ENCODE results near the gene LHFPL3.

The LHFPL3 gene

GRCh38 chr7:104901240-104901619 lies 572.8 kb downstream of the LHFPL3 start:
- no peaks in the 10 kb centered on the region for H3K9me3 ChIP-seq (ENCODE audit: control extremely low read depth in 1 of 5, control insufficient read depth in 4 of 5, insufficient read depth in 2 of 5, low read depth in 1 of 5, low read length in 4 of 5)
- H3K4me1 ChIP-seq (ENCODE audit: control extremely low read depth in 1 of 4, control insufficient read depth in 4 of 4, insufficient read depth in 4 of 4, low read length in 3 of 4) = peaks cover 6 to 16% (median 10%) of the 10 kb centered on the region in 4 experiments
- peaks cover 0 to 2% (median 0%) of the 10 kb centered on the region in 5 experiments for H3K27me3 ChIP-seq (replicated peaks in 2 of 5; ENCODE audit: control insufficient read depth in 4 of 5, insufficient read depth in 5 of 5, low read length in 4 of 5)
- CTCF ChIA-PET = interaction anchor here (1.0 to 1.6 kb wide), 2 partner anchors 17 kb away, joined by 4 to 6 read pairs; no protein-coding TSS in a partner anchor
- POLR2A ChIA-PET = no interaction called here
- H3K36me3 ChIP-seq (ENCODE audit: control insufficient read depth in 4 of 4, insufficient read depth in 4 of 4, low read length in 3 of 4) = no peaks in the 10 kb centered on the region
- H3K27ac ChIP-seq (ENCODE audit: insufficient read depth in 1 of 2, low read depth in 1 of 2, low read length in 2 of 2, poor library complexity in 1 of 2, severe bottlenecking in 2 of 2) = no peak overlapping the region
- H3K4me3 ChIP-seq (ENCODE audit: control insufficient read depth in 1 of 7, extremely low read depth in 1 of 7, insufficient read depth in 4 of 7, low read depth in 2 of 7, low read length in 6 of 7) = no peak overlapping the region
- WGBS (ENCODE audit: insufficient coverage) = 100% methylated on average over 2 of the region's 3 CpGs
- no peak for DNase-seq

GRCh38 chr7:104902183-104902582 lies 573.8 kb downstream of the LHFPL3 start:
- 100% methylated on average over 5 of the region's 6 CpGs for WGBS (ENCODE audit: insufficient coverage)
- no peak overlapping the region for H3K27ac ChIP-seq (ENCODE audit: insufficient read depth in 1 of 2, low read depth in 1 of 2, low read length in 2 of 2, poor library complexity in 1 of 2, severe bottlenecking in 2 of 2)
- H3K4me1 ChIP-seq (ENCODE audit: control extremely low read depth in 1 of 4, control insufficient read depth in 4 of 4, insufficient read depth in 4 of 4, low read length in 3 of 4) = peaks cover 2 to 7% (median 4%) of the 10 kb centered on the region in 4 experiments
- peaks cover 0 to 2% (median 0%) of the 10 kb centered on the region in 5 experiments for H3K27me3 ChIP-seq (replicated peaks in 2 of 5; ENCODE audit: control insufficient read depth in 4 of 5, insufficient read depth in 5 of 5, low read length in 4 of 5)
- H3K9me3 ChIP-seq (ENCODE audit: control extremely low read depth in 1 of 5, control insufficient read depth in 4 of 5, insufficient read depth in 2 of 5, low read depth in 1 of 5, low read length in 4 of 5) = no peaks in the 10 kb centered on the region
- ChIA-PET CTCF (interaction anchor here (0.8 to 1.6 kb wide), 2 partner anchors 19 to 45 kb away, joined by 3 to 8 read pairs; no protein-coding TSS in a partner anchor), POLR2A (no interaction called here)
- no peak overlapping the region for H3K4me3 ChIP-seq (ENCODE audit: control insufficient read depth in 1 of 7, extremely low read depth in 1 of 7, insufficient read depth in 4 of 7, low read depth in 2 of 7, low read length in 6 of 7)
- DNase-seq = no peak
- H3K36me3 ChIP-seq (ENCODE audit: control insufficient read depth in 4 of 4, insufficient read depth in 4 of 4, low read length in 3 of 4) = no peaks in the 10 kb centered on the region

GRCh38 chr7:104903044-104903443 lies 574.6 kb downstream of the LHFPL3 start:
- Histone ChIP-seq H3K27ac (ENCODE audit: insufficient read depth in 1 of 2, low read depth in 1 of 2, low read length in 2 of 2, poor library complexity in 1 of 2, severe bottlenecking in 2 of 2) (no peak overlapping the region), H3K36me3 (ENCODE audit: control insufficient read depth in 4 of 4, insufficient read depth in 4 of 4, low read length in 3 of 4) (no peaks in the 10 kb centered on the region), H3K27me3 (replicated peaks in 2 of 5; ENCODE audit: control insufficient read depth in 4 of 5, insufficient read depth in 5 of 5, low read length in 4 of 5) (peaks cover 0 to 2% (median 0%) of the 10 kb centered on the region in 5 experiments), H3K9me3 (ENCODE audit: control extremely low read depth in 1 of 5, control insufficient read depth in 4 of 5, insufficient read depth in 2 of 5, low read depth in 1 of 5, low read length in 4 of 5) (no peaks in the 10 kb centered on the region), H3K4me3 (ENCODE audit: control insufficient read depth in 1 of 7, extremely low read depth in 1 of 7, insufficient read depth in 4 of 7, low read depth in 2 of 7, low read length in 6 of 7) (no peak overlapping the region), H3K4me1 (ENCODE audit: control extremely low read depth in 1 of 4, control insufficient read depth in 4 of 4, insufficient read depth in 4 of 4, low read length in 3 of 4) (peaks cover 0 to 3% (median 0%) of the 10 kb centered on the region in 4 experiments)
- DNase-seq = no peak
- ChIA-PET CTCF (interaction anchor here (1.6 kb wide), 1 partner anchor 20 kb away, joined by 8 read pairs; no protein-coding TSS in a partner anchor), POLR2A (no interaction called here)
- 100% methylated on average over 2 of the region's 2 CpGs for WGBS (ENCODE audit: insufficient coverage)

- Histone ChIP-seq H3K9me3 (ENCODE audit: control extremely low read depth in 1 of 5, control insufficient read depth in 4 of 5, insufficient read depth in 2 of 5, low read depth in 1 of 5, low read length in 4 of 5) (no peaks in the 10 kb centered on the region), H3K27me3 (replicated peaks in 2 of 5; ENCODE audit: control insufficient read depth in 4 of 5, insufficient read depth in 5 of 5, low read length in 4 of 5) (peaks cover 0 to 2% (median 0%) of the 10 kb centered on the region in 5 experiments), H3K4me3 (ENCODE audit: control insufficient read depth in 1 of 7, extremely low read depth in 1 of 7, insufficient read depth in 4 of 7, low read depth in 2 of 7, low read length in 6 of 7) (no peak overlapping the region), H3K27ac (ENCODE audit: insufficient read depth in 1 of 2, low read depth in 1 of 2, low read length in 2 of 2, poor library complexity in 1 of 2, severe bottlenecking in 2 of 2) (no peak overlapping the region), H3K36me3 (ENCODE audit: control insufficient read depth in 4 of 4, insufficient read depth in 4 of 4, low read length in 3 of 4) (no peaks in the 10 kb centered on the region), H3K4me1 (ENCODE audit: control extremely low read depth in 1 of 4, control insufficient read depth in 4 of 4, insufficient read depth in 4 of 4, low read length in 3 of 4) (peaks cover 0 to 3% (median 0%) of the 10 kb centered on the region in 4 experiments)
- ChIA-PET POLR2A (no interaction called here), CTCF (no interaction called here)
- DNase-seq = no peak
- no CpG with 5 or more reads among the region's 4 CpGs for WGBS (ENCODE audit: insufficient coverage)
Measured at GRCh38 chr7:104903846-104904245, 575.4 kb downstream of the LHFPL3 start.

GRCh38 chr7:104906032-104906431 lies 577.6 kb downstream of the LHFPL3 start:
- 95% methylated on average over 6 of the region's 7 CpGs for WGBS (ENCODE audit: insufficient coverage)
- POLR2A ChIA-PET = no interaction called here
- peaks cover 0 to 2% (median 0%) of the 10 kb centered on the region in 5 experiments for H3K27me3 ChIP-seq (replicated peaks in 2 of 5; ENCODE audit: control insufficient read depth in 4 of 5, insufficient read depth in 5 of 5, low read length in 4 of 5)
- no peak overlapping the region for H3K4me3 ChIP-seq (ENCODE audit: control insufficient read depth in 1 of 7, extremely low read depth in 1 of 7, insufficient read depth in 4 of 7, low read depth in 2 of 7, low read length in 6 of 7)
- H3K27ac ChIP-seq (ENCODE audit: insufficient read depth in 1 of 2, low read depth in 1 of 2, low read length in 2 of 2, poor library complexity in 1 of 2, severe bottlenecking in 2 of 2) = no peak overlapping the region
- no peak for DNase-seq
- CTCF ChIA-PET = interaction anchor here (0.6 to 5.5 kb wide), 4 partner anchors 13 to 563 kb away, joined by 3 to 54 read pairs (median 8); no protein-coding TSS in a partner anchor
- no peaks in the 10 kb centered on the region for H3K9me3 ChIP-seq (ENCODE audit: control extremely low read depth in 1 of 5, control insufficient read depth in 4 of 5, insufficient read depth in 2 of 5, low read depth in 1 of 5, low read length in 4 of 5)
- H3K36me3 ChIP-seq (ENCODE audit: control insufficient read depth in 4 of 4, insufficient read depth in 4 of 4, low read length in 3 of 4) = no peaks in the 10 kb centered on the region
- H3K4me1 ChIP-seq (ENCODE audit: control extremely low read depth in 1 of 4, control insufficient read depth in 4 of 4, insufficient read depth in 4 of 4, low read length in 3 of 4) = no peaks in the 10 kb centered on the region

GRCh38 chr7:104906556-104906955 lies 578.2 kb downstream of the LHFPL3 start:
- WGBS (ENCODE audit: insufficient coverage) = 95% methylated on average over 2 of the region's 4 CpGs
- H3K36me3 ChIP-seq (ENCODE audit: control insufficient read depth in 4 of 4, insufficient read depth in 4 of 4, low read length in 3 of 4) = no peaks in the 10 kb centered on the region
- no peaks in the 10 kb centered on the region for H3K9me3 ChIP-seq (ENCODE audit: control extremely low read depth in 1 of 5, control insufficient read depth in 4 of 5, insufficient read depth in 2 of 5, low read depth in 1 of 5, low read length in 4 of 5)
- peaks cover 0 to 2% (median 0%) of the 10 kb centered on the region in 5 experiments for H3K27me3 ChIP-seq (replicated peaks in 2 of 5; ENCODE audit: control insufficient read depth in 4 of 5, insufficient read depth in 5 of 5, low read length in 4 of 5)
- CTCF ChIA-PET = interaction anchor here (0.6 to 5.5 kb wide), 4 partner anchors 13 to 563 kb away, joined by 3 to 54 read pairs (median 8); no protein-coding TSS in a partner anchor
- no peak for DNase-seq
- no peaks in the 10 kb centered on the region for H3K4me1 ChIP-seq (ENCODE audit: control extremely low read depth in 1 of 4, control insufficient read depth in 4 of 4, insufficient read depth in 4 of 4, low read length in 3 of 4)
- no peak overlapping the region for H3K27ac ChIP-seq (ENCODE audit: insufficient read depth in 1 of 2, low read depth in 1 of 2, low read length in 2 of 2, poor library complexity in 1 of 2, severe bottlenecking in 2 of 2)
- no peak overlapping the region for H3K4me3 ChIP-seq (ENCODE audit: control insufficient read depth in 1 of 7, extremely low read depth in 1 of 7, insufficient read depth in 4 of 7, low read depth in 2 of 7, low read length in 6 of 7)
- POLR2A ChIA-PET = no interaction called here

- ChIA-PET CTCF (interaction anchor here (1.0 to 5.5 kb wide), 4 partner anchors 11 to 265 kb away, joined by 3 to 54 read pairs (median 10); no protein-coding TSS in a partner anchor), POLR2A (no interaction called here)
- DNase-seq = no peak
- Histone ChIP-seq H3K9me3 (ENCODE audit: control extremely low read depth in 1 of 5, control insufficient read depth in 4 of 5, insufficient read depth in 2 of 5, low read depth in 1 of 5, low read length in 4 of 5) (no peaks in the 10 kb centered on the region), H3K27me3 (replicated peaks in 2 of 5; ENCODE audit: control insufficient read depth in 4 of 5, insufficient read depth in 5 of 5, low read length in 4 of 5) (peaks cover 0 to 2% (median 0%) of the 10 kb centered on the region in 5 experiments), H3K4me3 (ENCODE audit: control insufficient read depth in 1 of 7, extremely low read depth in 1 of 7, insufficient read depth in 4 of 7, low read depth in 2 of 7, low read length in 6 of 7) (no peak overlapping the region), H3K4me1 (ENCODE audit: control extremely low read depth in 1 of 4, control insufficient read depth in 4 of 4, insufficient read depth in 4 of 4, low read length in 3 of 4) (no peaks in the 10 kb centered on the region), H3K27ac (ENCODE audit: insufficient read depth in 1 of 2, low read depth in 1 of 2, low read length in 2 of 2, poor library complexity in 1 of 2, severe bottlenecking in 2 of 2) (no peak overlapping the region), H3K36me3 (ENCODE audit: control insufficient read depth in 4 of 4, insufficient read depth in 4 of 4, low read length in 3 of 4) (no peaks in the 10 kb centered on the region)
- 100% methylated on average over 2 of the region's 2 CpGs for WGBS (ENCODE audit: insufficient coverage)
Measured at GRCh38 chr7:104908636-104909035, 580.2 kb downstream of the LHFPL3 start.

Data from common myeloid progenitor, CD34-positive (primary cell).